HG03095 (cell line): ENCODE measurements around the gene SCGN.

Source experiments
- ATAC-seq: cut with Tn5 transposase; IDR thresholded peaks from one replicate; pipeline ENCODE4 v1.9.1; 2021; ENCODE audit warnings: moderate library complexity; ENCODE audit not compliant: unreplicated experiment

The SCGN gene

GRCh38 chr6:25652007-25652515, at the start of gene SCGN:
Gene SCGN, plus strand, starts transcription at chr6:25652215. Its CDS starts 189 bp downstream, at chr6:25652404.
- no peak for ATAC-seq

- ATAC-seq = no peak
These were observed 49.4 kb upstream of the SCGN start for GRCh38 chr6:25602674-25602982.

- ATAC-seq = no peak
These were observed 48.8 kb upstream of the SCGN start for GRCh38 chr6:25603251-25603650.

GRCh38 chr6:25606151-25606550, 45.9 kb upstream of the SCGN start:
- no peak for ATAC-seq

GRCh38 chr6:25608558-25609174, 43.3 kb upstream of the SCGN start:
- no peak for ATAC-seq

- no peak for ATAC-seq
These were observed 39.3 kb upstream of the SCGN start for GRCh38 chr6:25612666-25613065.

- no peak for ATAC-seq
These were observed 38.6 kb upstream of the SCGN start for GRCh38 chr6:25613415-25613814.

- ATAC-seq = no peak
These were observed 38.0 kb upstream of the SCGN start for GRCh38 chr6:25614052-25614451.

- no peak for ATAC-seq
These were observed 36.5 kb upstream of the SCGN start for GRCh38 chr6:25615471-25615870.

- ATAC-seq = no peak
These were observed 34.0 kb upstream of the SCGN start for GRCh38 chr6:25617997-25618396.

- ATAC-seq = no peak
These were observed 32.8 kb upstream of the SCGN start for GRCh38 chr6:25619217-25619616.

- ATAC-seq = no peak
These were observed 31.6 kb upstream of the SCGN start for GRCh38 chr6:25620391-25620790.

- ATAC-seq = no peak
These were observed 28.9 kb upstream of the SCGN start for GRCh38 chr6:25623065-25623464.

GRCh38 chr6:25623879-25624278, 28.1 kb upstream of the SCGN start:
- ATAC-seq = no peak

GRCh38 chr6:25627001-25627400, 25.0 kb upstream of the SCGN start:
- ATAC-seq = no peak

- no peak for ATAC-seq
These were observed 23.4 kb upstream of the SCGN start for GRCh38 chr6:25628471-25629197.

- ATAC-seq = no peak
These were observed 22.8 kb upstream of the SCGN start for GRCh38 chr6:25629198-25629576.

GRCh38 chr6:25630508-25631278, 21.3 kb upstream of the SCGN start:
- ATAC-seq = no peak

GRCh38 chr6:25635886-25636317, 16.1 kb upstream of the SCGN start:
- no peak for ATAC-seq

- no peak for ATAC-seq
These were observed 14.8 kb upstream of the SCGN start for GRCh38 chr6:25637211-25637610.

GRCh38 chr6:25637960-25638434, 14.0 kb upstream of the SCGN start:
- no peak for ATAC-seq

- ATAC-seq = no peak
These were observed 12.4 kb upstream of the SCGN start for GRCh38 chr6:25639653-25640052.
